NCI-H526 treated with DMSO at 0.1 percent for 48 hours (cell line): ENCODE data around the gene GNA12.
"Not testable (repeated sequence)": the region's sequence is repeated elsewhere in the genome, so short reads cannot be mapped to it uniquely, and the experiment has no call there.

Experiments
- DNase-seq: peaks from one replicate; lab custom pipeline; 2025; lab: John Stamatoyannopoulos, UW

Gene GNA12

GRCh38 chr7:2710901-2711551 lies 133.1 kb downstream of the GNA12 start:
- no peak for DNase-seq

DNA sequence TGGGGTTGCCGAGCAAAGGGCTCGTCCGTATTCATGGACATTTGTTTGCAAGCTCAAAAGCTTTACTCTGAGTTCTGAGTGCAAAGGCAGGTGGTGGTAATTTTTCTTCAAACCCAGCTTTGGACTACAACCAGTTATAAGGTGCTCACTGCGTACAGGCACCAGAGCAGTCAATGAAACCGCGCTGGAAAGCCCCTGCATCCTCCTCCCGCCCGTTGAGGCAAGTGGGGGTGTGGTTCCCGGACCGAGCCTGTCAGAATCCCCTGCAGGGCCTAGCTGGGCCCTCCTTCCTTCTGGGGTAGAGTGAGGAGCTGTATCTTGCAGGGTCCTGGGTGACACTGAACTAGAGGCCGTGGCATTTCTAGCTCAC lies 133.8 kb downstream of the GNA12 start:
- DNase-seq, result no peak

GRCh38 chr7:2709553-2710285 lies 134.4 kb downstream of the GNA12 start:
- peak; percentile 48 for DNase-seq

DNA sequence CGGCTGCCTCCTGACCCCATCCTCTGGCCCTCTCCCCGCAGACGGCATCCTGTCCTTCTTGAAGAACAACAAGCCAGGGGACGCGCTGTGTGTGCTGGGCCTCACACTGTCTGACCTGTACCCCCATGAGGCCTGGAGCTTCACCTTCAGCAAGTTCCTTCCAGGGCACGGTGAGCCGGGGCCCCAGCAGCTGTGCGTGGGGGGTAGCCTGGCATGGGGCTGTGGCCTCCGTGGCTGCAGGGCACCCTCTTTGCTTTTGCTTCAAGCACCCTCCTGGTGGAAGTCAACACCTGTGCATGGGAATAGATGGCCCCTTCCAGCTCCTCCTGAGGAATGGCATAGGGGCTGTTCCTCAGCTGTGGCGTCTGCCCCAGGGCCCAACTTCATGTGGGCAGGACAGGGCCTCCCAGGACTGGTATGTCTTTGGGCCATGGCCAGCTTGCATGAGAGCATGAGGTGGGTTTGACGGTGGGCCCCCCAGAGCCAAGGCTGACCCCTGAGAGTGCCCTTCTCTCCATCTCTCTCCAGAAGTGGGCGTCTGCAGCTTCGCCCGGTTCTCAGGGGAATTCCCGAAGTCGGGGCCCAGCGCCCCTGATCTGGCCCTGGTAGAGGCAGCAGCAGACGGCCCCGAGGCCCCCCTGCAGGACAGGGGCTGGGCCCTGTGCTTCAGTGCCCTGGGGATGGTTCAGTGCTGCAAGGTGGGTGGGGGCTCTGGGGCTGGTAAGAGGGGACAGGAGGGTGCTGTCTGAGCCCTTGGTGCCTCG lies 135.4 kb downstream of the GNA12 start:
- no peak for DNase-seq

- DNase-seq, result no peak
Observed at GRCh38 chr7:2708041-2708440, 136.1 kb downstream of the GNA12 start.

- DNase-seq, result no peak
Observed at GRCh38 chr7:2707481-2707880, 136.6 kb downstream of the GNA12 start.

- DNase-seq, result no peak
Observed at GRCh38 chr7:2706685-2707126, 137.4 kb downstream of the GNA12 start.

DNA sequence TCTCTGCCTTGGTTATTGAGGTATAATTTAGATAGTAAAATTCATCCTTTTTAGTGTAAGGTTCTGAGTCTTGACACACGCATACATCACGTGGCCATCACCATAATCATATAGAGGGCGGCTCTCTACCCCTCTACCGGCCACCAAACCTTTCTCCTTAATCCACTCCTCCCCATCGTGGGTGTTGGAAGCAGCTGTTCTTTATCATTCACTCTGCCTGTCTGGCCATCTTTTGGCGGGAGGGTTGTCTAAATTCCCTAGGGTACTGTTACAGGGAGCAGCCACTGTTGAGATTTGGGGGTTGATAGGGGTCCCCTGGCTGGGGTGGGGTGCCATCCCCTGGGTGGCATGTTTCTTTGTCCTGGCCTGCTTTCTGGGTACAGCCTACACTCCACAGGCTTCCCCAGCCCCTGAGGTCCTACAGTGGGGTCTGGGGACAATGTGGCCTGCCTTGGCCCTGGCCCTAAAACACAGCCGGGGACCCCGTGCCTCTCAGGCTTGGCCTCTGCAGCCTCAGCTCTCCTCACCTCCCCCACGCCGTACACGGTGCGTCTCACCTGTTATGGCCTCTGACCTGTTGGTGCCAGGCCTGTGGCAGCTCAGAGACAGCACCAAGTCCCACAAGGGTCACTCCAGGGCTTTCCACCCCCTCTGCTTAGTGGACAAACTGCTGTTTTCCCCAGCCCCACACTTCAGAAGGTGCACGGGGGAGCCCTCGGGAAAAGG lies 138.6 kb downstream of the GNA12 start:
- DNase-seq, result no peak

DNA sequence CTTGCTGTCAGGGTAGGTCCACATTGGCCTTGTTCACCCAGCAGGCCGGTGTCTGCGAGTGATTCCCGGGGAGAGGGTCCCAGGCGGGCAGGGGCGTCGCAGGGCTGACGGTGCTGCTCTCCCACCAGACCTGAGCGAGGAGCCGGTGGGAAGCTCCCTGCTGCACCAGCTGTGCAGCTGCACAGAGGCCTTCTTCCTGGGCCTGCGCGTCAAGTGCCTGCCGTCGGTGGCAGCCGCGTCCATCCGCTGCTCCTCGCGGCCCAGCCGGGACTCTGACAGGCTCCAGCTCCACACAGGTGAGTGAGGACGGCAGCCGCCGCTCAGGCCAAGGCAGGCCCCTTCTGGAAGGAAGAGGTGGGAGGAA lies 141.5 kb downstream of the GNA12 start:
- no peak for DNase-seq

DNA sequence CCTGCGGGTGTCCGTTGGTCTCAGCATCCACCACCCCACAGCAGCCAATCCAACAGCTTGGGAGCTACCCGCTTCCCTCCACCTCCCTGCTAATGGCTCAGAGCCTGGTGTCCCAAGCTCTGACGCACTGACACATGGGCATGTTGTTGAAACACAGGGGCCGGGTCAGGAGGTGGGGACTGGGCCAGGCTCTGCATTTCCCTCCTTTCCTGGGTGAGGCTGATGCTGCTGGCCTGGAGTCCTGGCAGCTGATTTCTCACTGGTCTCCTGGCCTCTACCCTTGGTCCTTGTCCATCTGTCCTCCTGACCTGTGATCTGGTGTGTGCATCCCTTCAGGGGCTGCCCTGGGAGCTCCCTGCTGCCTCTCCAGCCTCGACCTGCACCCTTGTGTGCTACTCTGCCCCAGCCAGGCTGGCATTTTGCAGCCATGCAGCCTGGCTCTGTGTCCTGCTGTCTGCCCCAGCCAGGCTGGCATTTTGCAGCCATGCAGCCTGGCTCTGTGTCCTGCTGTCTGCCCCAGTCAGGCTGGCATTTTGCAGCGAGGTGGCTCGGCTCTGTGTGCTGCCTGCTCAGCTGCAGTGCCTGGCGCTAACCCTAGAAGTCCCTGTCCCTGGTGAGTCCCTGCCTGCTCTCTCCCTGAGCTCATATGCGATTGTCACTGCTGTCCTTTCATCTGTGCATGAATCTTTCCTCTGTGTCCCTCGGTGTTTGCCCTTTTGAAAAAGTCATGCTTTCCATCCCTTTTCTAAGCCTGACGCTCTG lies 142.1 kb downstream of the GNA12 start:
- DNase-seq, result no peak

DNA sequence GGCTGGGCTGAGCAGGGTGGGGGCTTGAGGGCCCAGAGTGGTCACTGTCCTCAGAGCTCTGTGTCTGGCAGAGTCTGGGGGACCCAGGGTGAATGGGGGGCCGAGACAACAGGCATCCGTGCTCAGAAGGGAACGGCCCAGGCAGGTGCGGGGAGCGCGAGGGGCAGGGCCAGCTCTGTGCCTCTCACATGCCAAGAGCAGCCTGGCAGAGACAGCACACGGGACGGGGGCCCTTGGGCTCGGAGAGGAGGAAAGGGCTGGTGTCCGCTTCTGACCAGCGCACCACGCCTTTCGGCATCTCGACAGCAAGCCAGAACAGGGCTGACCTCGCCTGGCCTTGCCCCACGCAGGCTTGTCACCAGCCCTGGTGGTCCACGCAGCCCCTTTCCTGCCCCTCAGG lies 142.7 kb downstream of the GNA12 start:
- no peak for DNase-seq

DNA sequence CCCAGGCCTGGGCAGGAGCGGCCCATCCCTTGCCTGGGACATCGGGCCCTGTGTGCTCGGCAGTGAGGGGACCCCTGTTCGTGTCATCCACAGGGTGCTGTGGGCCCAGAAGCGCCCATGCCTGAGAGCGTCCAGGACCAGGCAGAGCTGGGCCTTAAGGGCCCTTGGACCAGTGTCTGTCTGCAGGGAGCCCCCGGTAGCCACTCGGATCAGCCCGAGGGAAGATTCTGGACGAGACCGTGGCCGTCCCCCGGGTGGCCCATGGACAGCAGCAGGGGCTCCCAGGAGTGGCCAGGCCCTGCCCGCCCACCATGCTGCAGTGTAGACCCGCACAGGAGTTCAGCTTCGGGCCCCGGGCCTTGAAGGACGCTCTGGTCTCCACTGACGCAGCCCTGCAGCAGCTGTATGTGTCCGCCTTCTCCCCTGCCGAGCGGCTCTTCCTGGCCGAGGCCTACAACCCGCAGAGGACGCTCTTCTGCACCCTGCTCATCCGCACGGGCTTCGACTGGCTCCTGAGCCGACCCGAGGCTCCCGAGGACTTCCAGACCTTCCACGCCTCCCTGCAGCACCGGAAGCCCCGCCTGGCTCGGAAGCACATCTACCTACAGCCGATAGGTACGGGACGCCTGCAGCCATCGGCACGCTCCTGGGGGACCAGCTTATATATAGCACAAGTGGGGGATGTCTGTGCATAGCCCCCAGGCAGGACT lies 143.8 kb downstream of the GNA12 start:
- no peak for DNase-seq

GRCh38 chr7:2699289-2699620 lies 144.9 kb downstream of the GNA12 start:
- no peak for DNase-seq

DNA sequence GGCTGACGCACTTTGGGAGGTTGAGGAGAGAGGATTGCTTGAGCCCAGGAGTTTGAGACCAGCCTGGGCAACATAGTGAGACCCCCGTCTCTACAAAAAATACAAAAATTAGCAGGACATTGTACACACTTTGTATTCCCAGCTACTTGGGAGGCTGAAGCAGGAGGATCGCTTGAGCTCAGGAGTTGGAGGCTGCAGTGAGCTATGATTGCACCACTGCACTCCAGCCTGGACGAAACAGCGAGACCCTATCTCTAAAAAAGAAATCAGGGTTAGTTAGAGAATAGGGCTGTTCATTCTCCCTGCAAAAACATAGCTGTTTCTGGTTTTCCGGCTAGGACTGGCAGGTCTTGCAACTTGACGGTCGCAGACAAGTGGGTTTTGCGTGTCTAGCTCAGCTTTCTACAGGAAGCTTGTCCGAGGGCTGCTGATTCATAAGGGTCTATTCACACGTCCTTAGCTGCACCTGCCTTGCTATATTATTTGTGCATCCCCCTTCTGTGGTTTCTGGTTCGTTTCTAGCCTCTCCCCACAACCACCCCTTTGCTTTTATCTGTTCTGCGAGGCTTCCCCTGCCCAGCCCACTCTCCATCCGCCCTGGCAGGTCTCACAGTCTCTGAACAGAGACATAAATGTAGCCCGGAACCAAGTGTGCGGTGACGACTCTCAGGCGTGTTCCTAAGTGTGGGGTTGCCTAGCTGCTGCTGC lies 145.4 kb downstream of the GNA12 start:
- DNase-seq, result no peak

DNA sequence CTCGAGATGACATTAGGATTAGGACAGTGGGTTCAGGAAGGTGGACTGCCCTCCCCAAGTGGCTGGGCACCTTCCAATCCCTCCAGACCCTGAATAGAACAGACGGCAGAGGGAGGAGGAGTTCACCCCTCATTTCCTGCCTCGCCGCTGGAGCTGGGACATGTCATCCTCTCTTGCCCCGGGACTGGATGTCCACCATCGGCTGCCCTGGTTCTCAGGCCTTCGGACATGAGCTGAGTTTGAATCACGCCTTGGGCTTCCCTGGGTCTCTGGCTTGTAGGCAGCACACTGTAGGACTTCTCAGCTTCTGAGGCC lies 150.0 kb downstream of the GNA12 start:
- not testable (repeated sequence) for DNase-seq

- DNase-seq, result not testable (repeated sequence)
Observed at GRCh38 chr7:2693420-2694121, 150.5 kb downstream of the GNA12 start.

GRCh38 chr7:2692543-2692942 lies 151.6 kb downstream of the GNA12 start:
- no peak for DNase-seq

- not testable (repeated sequence) for DNase-seq
Observed at GRCh38 chr7:2691932-2692439, 152.1 kb downstream of the GNA12 start.

GRCh38 chr7:2691011-2691707 lies 152.9 kb downstream of the GNA12 start:
- no peak for DNase-seq
